GM21390 (cell line): ENCODE results near the gene RGPD3.
"Not testable (repeated sequence)": the region's sequence is repeated elsewhere in the genome, so short reads cannot be mapped to it uniquely, and the experiment has no call there.

ENCODE experiments used
- ATAC-seq: cut with Tn5 transposase; IDR thresholded peaks from one replicate; pipeline ENCODE4 v1.9.1; 2021; ENCODE audit not compliant: unreplicated experiment

The RGPD3 gene

GRCh38 chr2:106468107-106468506 is at the start of gene RGPD3:
RGPD3 (minus strand) TSS chr2:106468413; CDS start chr2:106468288, 125 bp downstream.
- not testable (repeated sequence) for ATAC-seq

- ATAC-seq = no peak
These were observed 49.1 kb upstream of the RGPD3 start for GRCh38 chr2:106517329-106517728.

GRCh38 chr2:106516864-106517263 is 48.7 kb upstream of the RGPD3 start:
- ATAC-seq = no peak

GRCh38 chr2:106516436-106516835 is 48.2 kb upstream of the RGPD3 start:
- no peak for ATAC-seq

- ATAC-seq = not testable (repeated sequence)
These were observed 46.6 kb upstream of the RGPD3 start for GRCh38 chr2:106514827-106515226.

- ATAC-seq = not testable (repeated sequence)
These were observed 45.2 kb upstream of the RGPD3 start for GRCh38 chr2:106513391-106513790.

GRCh38 chr2:106511934-106512333 is 43.7 kb upstream of the RGPD3 start:
- not testable (repeated sequence) for ATAC-seq

GRCh38 chr2:106511476-106511901 is 43.3 kb upstream of the RGPD3 start:
- ATAC-seq = not testable (repeated sequence)

- not testable (repeated sequence) for ATAC-seq
These were observed 42.6 kb upstream of the RGPD3 start for GRCh38 chr2:106510791-106511190.

GRCh38 chr2:106509374-106509770 is 41.2 kb upstream of the RGPD3 start:
- ATAC-seq = not testable (repeated sequence)

GRCh38 chr2:106508660-106509373 is 40.6 kb upstream of the RGPD3 start:
- not testable (repeated sequence) for ATAC-seq

- not testable (repeated sequence) for ATAC-seq
These were observed 37.9 kb upstream of the RGPD3 start for GRCh38 chr2:106506002-106506687.

- not testable (repeated sequence) for ATAC-seq
These were observed 36.6 kb upstream of the RGPD3 start for GRCh38 chr2:106504787-106505186.

- not testable (repeated sequence) for ATAC-seq
These were observed 36.0 kb upstream of the RGPD3 start for GRCh38 chr2:106504192-106504591.

GRCh38 chr2:106502351-106502750 is 34.1 kb upstream of the RGPD3 start:
- not testable (repeated sequence) for ATAC-seq

- ATAC-seq = not testable (repeated sequence)
These were observed 32.1 kb upstream of the RGPD3 start for GRCh38 chr2:106500350-106500749.

- not testable (repeated sequence) for ATAC-seq
These were observed 30.3 kb upstream of the RGPD3 start for GRCh38 chr2:106498549-106498948.

- not testable (repeated sequence) for ATAC-seq
These were observed 24.7 kb upstream of the RGPD3 start for GRCh38 chr2:106492913-106493312.

GRCh38 chr2:106492399-106492798 is 24.2 kb upstream of the RGPD3 start:
- ATAC-seq = not testable (repeated sequence)

- not testable (repeated sequence) for ATAC-seq
These were observed 21.5 kb upstream of the RGPD3 start for GRCh38 chr2:106489701-106490100.

GRCh38 chr2:106487386-106488191 is 19.4 kb upstream of the RGPD3 start:
- ATAC-seq = not testable (repeated sequence)
